ENCODE measurements around the gene TLL1. TPM values are rescaled to one million over a fixed set of nuclear protein-coding genes. Genes with fewer than 3 reads are reported as not detected.

The TLL1 gene
- polyA plus RNA-seq, 1 of the 3 experiments (the other 2 are of a cell fraction) = 0.07 TPM

- Histone ChIP-seq H3K9ac (no peak overlapping the region), H3K4me2 (no peak overlapping the region), H3K4me1 (ENCODE audit: control insufficient read depth in 1 of 2, insufficient read depth in 2 of 2, low read depth in 1 of 2, low read length in 1 of 2) (no peaks in the 10 kb centered on the region), H3K79me2 (ENCODE audit: insufficient read depth) (no peaks in the 10 kb centered on the region), H3K4me3 (ENCODE audit: low read depth in 2 of 2, low read length in 1 of 2) (no peak overlapping the region), H3K27me3 (ENCODE audit: insufficient read depth) (peaks cover 4% of the 10 kb centered on the region; the same call in 1 of the 2 replicates), H3K27ac (ENCODE audit: low read depth in 2 of 2, low read length in 1 of 2) (no peak overlapping the region), H2AFZ (ENCODE audit: low read depth) (no peak overlapping the region), H4K20me1 (ENCODE audit: insufficient read depth) (no peaks in the 10 kb centered on the region), H3F3A (replicated peaks; ENCODE audit: insufficient read depth) (no peaks in the 10 kb centered on the region), H3K9me2 (no peaks in the 10 kb centered on the region), H3K9me3 (no peaks in the 10 kb centered on the region), H3K36me3 (replicated peaks in 1 of 2; ENCODE audit: control insufficient read depth in 1 of 2, insufficient read depth in 2 of 2, low read length in 1 of 2) (no peaks in the 10 kb centered on the region)
- DNase-seq = no peak
- CTCF ChIA-PET = interaction anchor here (1.3 kb wide), 1 partner anchor 31 kb away, joined by 4 read pairs; no protein-coding TSS in a partner anchor
- POLR2A ChIA-PET = no interaction called here
- 79% methylated on average over 1 of the region's 1 CpG for WGBS (ENCODE audit: low lambda C conversion rate)
- TF ChIP-seq TEAD4 (IDR thresholded peaks at IDR 0.05; ENCODE audit: borderline replicate concordance, insufficient read depth) = no peak
- no peak for TF ChIP-seq NFIC (IDR thresholded peaks at IDR 0.05; ENCODE audit: borderline replicate concordance)
- no peak for TF ChIP-seq RAD21 (IDR thresholded peaks at IDR 0.05; ENCODE audit: low read length)
- TF ChIP-seq ELF1 (IDR thresholded peaks at IDR 0.05) = no peak
These were observed 34.5 kb upstream of the TLL1 start for GRCh38 chr4:165838575-165838974.

- Histone ChIP-seq H3K4me3 (ENCODE audit: low read depth in 2 of 2, low read length in 1 of 2) (no peak overlapping the region), H3F3A (replicated peaks; ENCODE audit: insufficient read depth) (no peaks in the 10 kb centered on the region), H3K36me3 (replicated peaks in 1 of 2; ENCODE audit: control insufficient read depth in 1 of 2, insufficient read depth in 2 of 2, low read length in 1 of 2) (no peaks in the 10 kb centered on the region), H3K27ac (ENCODE audit: low read depth in 2 of 2, low read length in 1 of 2) (no peak overlapping the region), H2AFZ (ENCODE audit: low read depth) (no peak overlapping the region), H3K79me2 (ENCODE audit: insufficient read depth) (no peaks in the 10 kb centered on the region), H3K9ac (no peak overlapping the region), H3K9me2 (no peaks in the 10 kb centered on the region), H3K27me3 (ENCODE audit: insufficient read depth) (peaks cover 4% of the 10 kb centered on the region; the same call in 1 of the 2 replicates), H4K20me1 (ENCODE audit: insufficient read depth) (no peaks in the 10 kb centered on the region), H3K9me3 (no peaks in the 10 kb centered on the region), H3K4me2 (no peak overlapping the region), H3K4me1 (ENCODE audit: control insufficient read depth in 1 of 2, insufficient read depth in 2 of 2, low read depth in 1 of 2, low read length in 1 of 2) (no peaks in the 10 kb centered on the region)
- CTCF ChIA-PET = no interaction called here
- DNase-seq = no peak
- TF ChIP-seq ZBTB33 (IDR thresholded peaks at IDR 0.05; ENCODE audit: borderline replicate concordance, low read depth) (no peak), IRF3 (IDR thresholded peaks at IDR 0.05; ENCODE audit: low read depth, low read length) (no peak), RFX5 (IDR thresholded peaks at IDR 0.05; ENCODE audit: low read length) (no peak)
- POLR2A ChIA-PET = no interaction called here
- 35% methylated on average over 5 of the region's 5 CpGs for WGBS (ENCODE audit: low lambda C conversion rate)
These were observed 33.3 kb upstream of the TLL1 start for GRCh38 chr4:165839615-165840333.

- Histone ChIP-seq H4K20me1 (ENCODE audit: insufficient read depth) (no peaks in the 10 kb centered on the region), H3K36me3 (replicated peaks in 1 of 2; ENCODE audit: control insufficient read depth in 1 of 2, insufficient read depth in 2 of 2, low read length in 1 of 2) (no peaks in the 10 kb centered on the region), H2AFZ (ENCODE audit: low read depth) (no peak overlapping the region), H3K27ac (ENCODE audit: low read depth in 2 of 2, low read length in 1 of 2) (no peak overlapping the region), H3K4me2 (no peak overlapping the region), H3K9ac (no peak overlapping the region), H3F3A (replicated peaks; ENCODE audit: insufficient read depth) (no peaks in the 10 kb centered on the region), H3K4me3 (ENCODE audit: low read depth in 2 of 2, low read length in 1 of 2) (no peak overlapping the region), H3K9me2 (no peaks in the 10 kb centered on the region), H3K27me3 (ENCODE audit: insufficient read depth) (no peaks in the 10 kb centered on the region; the same call in 1 of the 2 replicates), H3K79me2 (ENCODE audit: insufficient read depth) (no peaks in the 10 kb centered on the region), H3K4me1 (ENCODE audit: control insufficient read depth in 1 of 2, insufficient read depth in 2 of 2, low read depth in 1 of 2, low read length in 1 of 2) (no peaks in the 10 kb centered on the region), H3K9me3 (no peaks in the 10 kb centered on the region)
- CTCF ChIA-PET = no interaction called here
- no peak for DNase-seq
- POLR2A ChIA-PET = no interaction called here
- TF ChIP-seq FOXM1 (IDR thresholded peaks at IDR 0.05; ENCODE audit: low read depth) (no peak), TCF12 (IDR thresholded peaks at IDR 0.05) (no peak), CTCF (IDR thresholded peaks at IDR 0.05) (no peak), NFIC (IDR thresholded peaks at IDR 0.05; ENCODE audit: borderline replicate concordance) (no peak), GABPA (IDR thresholded peaks at IDR 0.05; ENCODE audit: low read depth) (no peak), USF1 (IDR thresholded peaks at IDR 0.05; ENCODE audit: borderline replicate concordance, low read depth) (no peak), TAF1 (IDR thresholded peaks at IDR 0.05; ENCODE audit: borderline replicate concordance, low read depth, low read length) (no peak)
These were observed 30.4 kb upstream of the TLL1 start for GRCh38 chr4:165842684-165843083.

All from SK-N-SH (cell line).